HG02884 (cell line): ENCODE measurements around the gene PSMC6.
"Not testable (repeated sequence)": the region's sequence is repeated elsewhere in the genome, so short reads cannot be mapped to it uniquely, and the experiment has no call there.

ENCODE experiments used
- ATAC-seq: cut with Tn5 transposase; IDR thresholded peaks from one replicate; pipeline ENCODE4 v1.9.1; 2021; ENCODE audit warnings: mild to moderate bottlenecking, moderate library complexity; ENCODE audit not compliant: unreplicated experiment

Gene PSMC6

DNA sequence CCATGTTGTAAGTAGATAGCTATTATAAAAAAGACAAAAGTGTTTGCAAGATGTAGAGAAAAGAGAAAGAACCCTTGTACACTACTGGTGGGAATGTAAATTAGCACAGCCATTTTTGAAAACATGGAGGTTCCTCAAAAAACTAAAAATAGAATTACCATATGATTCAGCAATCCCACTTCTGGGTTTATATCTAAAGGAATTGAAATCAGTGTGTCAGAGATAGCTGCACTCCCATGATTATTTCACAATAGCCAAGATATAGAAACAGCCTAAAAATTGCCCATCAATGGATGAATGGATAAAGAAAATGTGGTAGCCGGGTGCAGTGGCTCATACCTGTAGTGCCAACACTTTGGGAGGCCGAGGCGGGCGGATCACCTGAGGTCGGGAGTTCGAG, 9.2 kb downstream of the PSMC6 start:
- ATAC-seq, result no peak

DNA sequence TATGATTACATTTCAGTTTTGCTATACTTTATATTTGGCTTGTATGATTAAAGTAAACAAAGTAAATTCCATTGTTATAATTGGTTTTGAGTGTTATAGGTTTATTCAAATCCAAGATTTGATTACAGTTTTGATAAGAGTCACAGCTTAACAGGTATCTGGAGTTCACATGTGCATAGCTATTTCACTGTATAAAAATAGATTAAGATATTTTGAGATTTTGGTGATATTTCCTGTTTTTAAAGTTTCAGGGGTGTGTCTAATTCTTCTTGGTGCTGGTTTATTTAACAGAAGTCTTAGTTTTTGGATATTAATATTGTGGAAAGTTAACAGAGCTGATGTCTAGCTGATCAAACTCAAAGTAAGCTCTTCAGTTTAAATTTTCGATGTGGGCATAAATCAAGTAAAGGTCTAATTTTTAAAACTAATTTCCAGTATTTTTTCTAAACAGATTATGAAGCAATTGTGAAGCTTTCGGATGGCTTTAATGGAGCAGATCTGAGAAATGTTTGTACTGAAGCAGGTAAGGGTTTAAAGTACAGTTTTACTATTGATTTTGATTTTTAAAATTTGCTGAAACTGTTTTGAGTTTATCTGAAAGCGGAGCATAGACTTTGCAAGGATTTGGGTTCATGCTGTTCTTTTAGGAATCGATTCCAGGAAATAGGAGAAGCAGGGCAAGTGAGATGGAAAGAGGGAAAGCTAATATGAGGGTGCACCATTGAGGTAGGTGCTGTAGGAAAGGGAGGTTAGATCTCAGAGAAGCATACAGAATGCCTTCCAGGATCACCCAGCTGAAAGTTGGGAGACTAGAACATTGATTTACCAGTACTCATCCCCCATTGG, 16.7 kb downstream of the PSMC6 start:
- ATAC-seq, result no peak

DNA sequence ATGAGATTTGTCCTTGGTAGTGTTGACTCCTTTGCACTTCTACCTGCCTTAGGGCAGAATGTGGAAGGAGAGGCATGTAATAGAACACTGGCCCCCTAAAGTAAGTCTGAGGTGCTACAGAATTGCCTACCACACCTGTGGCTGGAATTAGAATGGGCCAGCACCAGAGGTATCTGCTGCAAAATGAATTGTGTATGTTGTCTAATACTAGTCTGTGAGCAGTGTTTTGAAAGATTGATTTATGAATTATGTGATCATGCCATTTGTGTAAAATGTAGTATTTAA, 17.3 kb downstream of the PSMC6 start:
- ATAC-seq, result no peak

DNA sequence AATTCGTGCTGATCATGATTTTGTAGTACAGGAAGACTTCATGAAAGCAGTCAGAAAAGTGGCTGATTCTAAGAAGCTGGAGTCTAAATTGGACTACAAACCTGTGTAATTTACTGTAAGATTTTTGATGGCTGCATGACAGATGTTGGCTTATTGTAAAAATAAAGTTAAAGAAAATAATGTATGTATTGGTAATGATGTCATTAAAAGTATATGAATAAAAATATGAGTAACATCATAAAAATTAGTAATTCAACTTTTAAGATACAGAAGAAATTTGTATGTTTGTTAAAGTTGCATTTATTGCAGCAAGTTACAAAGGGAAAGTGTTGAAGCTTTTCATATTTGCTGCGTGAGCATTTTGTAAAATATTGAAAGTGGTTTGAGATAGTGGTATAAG, 20.5 kb downstream of the PSMC6 start:
- not testable (repeated sequence) for ATAC-seq

DNA sequence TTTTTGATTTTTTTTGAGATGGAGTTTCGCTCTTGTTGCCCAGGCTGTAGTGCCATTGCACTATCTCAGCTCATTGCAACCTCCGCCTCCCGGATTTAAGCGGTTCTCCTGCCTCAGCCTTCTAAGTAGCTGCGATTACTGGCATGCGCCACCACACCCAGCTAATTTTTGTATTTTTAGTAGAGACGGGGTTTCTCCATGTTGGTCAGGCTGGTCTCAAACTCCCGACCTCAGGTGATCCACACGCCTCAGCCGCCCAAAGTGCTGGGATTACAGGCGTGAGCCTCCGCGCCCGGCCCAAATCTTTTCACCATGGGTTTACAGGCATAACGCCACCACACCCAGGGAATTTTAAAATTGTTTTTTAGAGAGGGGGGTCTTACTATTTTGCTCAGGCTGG, 22.0 kb downstream of the PSMC6 start:
- ATAC-seq, result not testable (repeated sequence)

DNA sequence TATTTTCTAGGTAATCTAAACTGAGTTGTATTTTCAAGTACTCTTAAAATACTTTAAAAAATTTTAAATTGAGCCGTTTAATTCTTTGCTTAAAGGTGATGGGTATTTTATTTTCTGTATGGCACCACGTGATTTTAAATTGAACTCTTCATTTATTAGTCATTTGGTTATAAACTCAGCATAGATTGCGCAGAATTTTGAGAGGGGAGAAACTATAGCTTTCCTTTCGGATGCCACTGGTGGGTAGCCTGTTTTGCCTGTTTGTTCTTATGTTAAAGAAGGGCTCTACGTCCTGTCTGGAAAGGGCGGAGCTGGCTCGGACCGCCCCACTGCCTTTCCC, 22.6 kb downstream of the PSMC6 start:
- no peak for ATAC-seq

DNA sequence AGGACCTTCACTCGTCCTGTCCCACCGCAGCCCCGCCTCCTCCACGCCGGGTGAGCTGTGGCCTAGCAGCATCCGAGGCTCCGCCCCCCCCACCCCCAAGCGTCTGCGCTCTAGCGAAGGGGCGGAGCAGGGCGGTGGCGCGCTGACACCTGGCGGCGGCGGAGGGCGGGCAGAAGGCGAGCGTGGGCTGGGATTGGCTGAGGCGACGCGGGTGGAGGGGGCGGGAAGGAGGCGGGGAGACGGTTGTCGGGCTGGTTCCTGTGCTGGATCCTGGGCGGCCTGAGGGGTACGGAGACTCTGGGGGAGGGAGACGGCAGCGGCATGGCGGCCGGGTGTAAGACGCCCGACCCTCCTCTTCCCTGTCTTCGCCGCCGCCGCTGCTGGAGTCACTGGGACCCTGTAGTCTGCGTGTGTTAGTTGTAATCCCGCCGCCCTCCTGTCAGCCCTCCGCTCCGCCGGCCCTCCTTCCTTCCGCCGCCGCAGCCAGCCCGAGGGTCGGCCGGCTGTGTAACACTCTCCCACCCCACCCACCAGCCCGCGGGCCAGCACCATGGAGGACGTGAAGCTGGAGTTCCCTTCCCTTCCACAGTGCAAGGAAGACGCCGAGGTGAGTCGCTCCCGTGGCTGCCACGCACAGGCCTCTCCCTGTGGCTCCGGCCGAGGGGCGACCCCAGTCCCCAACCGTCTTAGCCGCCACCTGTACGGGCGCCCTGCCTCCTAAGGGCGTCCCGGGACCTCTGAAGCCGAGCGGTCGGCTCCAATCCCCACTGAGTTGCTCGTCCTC, 23.1 kb downstream of the PSMC6 start, which contains the start of gene STYX:
Gene STYX, plus strand, starts transcription at position 242 of the 784 bp plus-strand sequence. Its CDS starts 309 bp downstream, at position 551.
- ATAC-seq, result peak; percentile 86

DNA sequence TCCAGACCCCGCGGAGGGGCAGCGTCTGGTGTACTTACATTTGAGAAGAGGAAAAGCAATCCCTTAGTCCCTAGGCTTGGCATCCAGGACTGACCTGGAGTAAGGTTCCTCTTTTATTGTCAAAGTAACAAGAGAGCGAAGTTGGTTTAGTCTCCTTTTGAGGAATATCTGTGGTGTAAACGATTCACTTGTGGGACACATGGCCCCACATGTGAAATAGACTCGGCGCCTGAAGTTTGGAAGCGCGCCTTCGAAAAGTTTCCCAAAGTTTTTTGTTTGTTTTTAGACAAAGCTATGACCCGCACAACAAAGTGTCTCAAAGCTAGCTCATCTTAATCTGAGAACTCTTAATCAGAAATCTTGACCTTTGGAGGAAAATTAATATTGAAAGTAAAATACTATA, 23.7 kb downstream of the PSMC6 start:
- ATAC-seq, result no peak

DNA sequence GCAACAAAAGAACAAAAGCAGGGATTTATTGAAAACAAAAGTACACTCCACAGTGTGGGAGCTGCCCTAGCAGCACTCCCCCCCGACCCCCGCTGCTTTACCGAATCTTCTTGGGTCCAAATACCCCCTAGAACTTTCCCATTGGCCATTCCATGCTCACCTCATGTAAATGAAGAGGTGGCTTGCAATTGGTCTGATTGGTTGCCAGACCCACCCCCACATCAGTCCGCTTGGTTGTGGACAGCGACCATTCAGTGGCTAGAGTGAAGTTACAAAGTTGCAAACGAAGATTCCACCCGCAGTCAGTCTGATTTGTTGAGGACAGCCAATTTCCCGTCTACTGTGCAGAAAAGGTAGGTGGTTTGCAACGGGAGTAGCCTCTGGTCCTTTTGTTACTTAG, 26.8 kb downstream of the PSMC6 start:
- no peak for ATAC-seq

DNA sequence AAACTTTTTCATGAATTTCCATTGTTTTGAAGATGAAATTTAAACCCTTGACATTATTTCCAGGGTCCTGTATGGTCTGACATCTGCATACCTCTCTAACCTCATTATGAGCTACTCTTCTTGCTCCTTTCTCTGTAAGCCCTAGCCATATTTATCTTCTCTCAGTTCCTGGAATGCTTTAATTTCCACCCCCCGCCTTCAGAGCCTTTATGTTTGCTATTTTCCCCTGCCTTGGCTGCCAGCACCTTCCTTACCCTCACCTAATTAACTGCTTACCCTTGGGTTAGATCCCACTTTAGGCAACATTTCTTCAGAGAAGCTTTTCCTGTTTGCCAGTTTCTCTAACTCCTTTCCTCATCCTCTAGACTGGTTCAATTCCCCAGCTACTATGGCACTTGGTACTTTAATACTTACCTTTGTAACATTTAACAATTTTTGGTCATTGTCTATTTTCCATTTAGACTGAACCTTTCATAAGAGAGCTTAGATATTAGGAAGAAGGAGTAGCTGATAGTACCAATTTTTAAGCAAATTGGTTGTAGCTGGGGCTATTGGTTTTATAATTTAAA, 29.0 kb downstream of the PSMC6 start:
- ATAC-seq, result no peak

DNA sequence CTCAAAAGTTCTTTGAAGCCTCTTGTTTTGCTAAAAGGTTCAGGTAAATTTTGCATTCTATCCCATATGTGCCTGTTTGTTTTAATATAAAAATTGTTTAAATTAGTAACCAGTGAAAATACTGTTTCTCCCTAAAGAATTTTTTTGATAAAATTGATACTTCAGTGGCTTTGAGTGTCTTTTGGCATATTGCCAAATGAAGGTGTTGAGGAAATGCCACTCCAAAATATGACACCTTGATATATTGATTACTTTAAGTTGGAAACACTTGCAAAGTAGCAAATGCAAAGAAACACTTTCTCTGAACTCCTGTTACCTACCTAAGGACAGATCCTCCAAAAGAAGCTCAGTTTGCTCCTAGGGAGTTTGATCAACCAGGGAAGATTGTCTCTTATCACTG, 31.4 kb downstream of the PSMC6 start:
- no peak for ATAC-seq

DNA sequence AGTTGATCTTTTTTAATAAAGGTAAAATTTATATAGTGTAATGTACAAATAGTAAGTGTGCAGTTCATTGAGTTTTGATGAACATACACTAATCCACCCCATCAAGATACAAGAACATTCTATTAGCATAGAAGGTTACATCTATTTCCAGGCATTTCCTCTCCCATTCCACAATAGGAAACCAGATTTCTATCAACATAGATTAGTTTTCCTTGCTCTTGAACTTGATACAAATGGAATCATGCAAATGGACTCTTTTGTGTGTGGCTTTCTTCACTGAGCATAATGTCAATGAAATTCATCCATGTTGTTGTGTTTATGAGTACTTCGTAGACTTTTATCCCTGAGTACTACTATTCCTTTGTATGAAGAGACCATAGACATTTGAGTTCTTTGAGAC, 33.8 kb downstream of the PSMC6 start:
- no peak for ATAC-seq

DNA sequence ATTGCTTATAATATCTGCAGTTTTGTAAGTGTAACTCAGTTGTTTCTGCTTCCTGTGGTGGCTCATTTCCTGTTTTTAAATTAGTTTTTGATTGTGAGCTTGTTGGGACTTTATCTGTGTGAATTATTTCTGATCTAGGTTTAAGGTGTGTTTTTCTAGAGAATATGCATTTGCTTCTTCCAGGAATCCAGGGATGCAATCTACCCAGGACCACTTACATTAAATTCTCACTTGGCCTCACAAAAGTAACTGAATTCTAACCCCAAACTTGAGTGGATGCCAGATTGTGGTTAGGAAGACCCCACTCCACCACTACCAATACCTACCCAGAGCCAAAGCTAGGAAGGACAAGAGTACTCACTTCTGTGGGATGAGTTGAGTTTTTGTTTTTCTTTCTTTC, 34.9 kb downstream of the PSMC6 start:
- peak; percentile 17 for ATAC-seq

DNA sequence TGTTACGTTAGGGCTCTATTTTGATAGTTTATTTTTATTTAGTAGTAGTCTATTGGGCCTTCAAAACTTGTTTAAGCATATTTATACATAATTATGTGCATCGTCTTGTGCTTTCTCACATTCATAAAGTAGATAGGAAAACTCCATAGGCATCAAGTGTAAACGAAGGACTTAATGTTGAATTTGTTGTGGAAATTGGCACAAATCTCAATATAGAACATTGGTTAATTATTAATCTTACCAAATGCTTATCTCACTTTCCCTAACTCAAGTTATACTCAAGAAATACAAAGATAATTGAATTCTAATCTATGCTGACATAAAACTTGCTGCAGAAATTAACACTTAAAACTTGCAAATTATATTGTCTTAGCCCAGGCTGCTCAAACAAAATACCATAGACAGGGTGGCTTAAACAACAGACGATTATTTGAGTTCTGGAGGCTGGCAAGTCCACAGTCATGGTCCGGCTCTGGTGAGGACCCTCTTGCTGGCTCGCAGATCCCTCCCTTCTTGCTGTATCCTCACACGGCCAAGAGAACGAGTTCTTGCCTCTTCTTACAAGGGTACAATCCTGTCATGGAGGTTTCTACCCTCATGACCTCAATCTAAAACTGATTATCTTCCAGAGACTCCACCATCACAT, 41.8 kb downstream of the PSMC6 start:
- no peak for ATAC-seq

DNA sequence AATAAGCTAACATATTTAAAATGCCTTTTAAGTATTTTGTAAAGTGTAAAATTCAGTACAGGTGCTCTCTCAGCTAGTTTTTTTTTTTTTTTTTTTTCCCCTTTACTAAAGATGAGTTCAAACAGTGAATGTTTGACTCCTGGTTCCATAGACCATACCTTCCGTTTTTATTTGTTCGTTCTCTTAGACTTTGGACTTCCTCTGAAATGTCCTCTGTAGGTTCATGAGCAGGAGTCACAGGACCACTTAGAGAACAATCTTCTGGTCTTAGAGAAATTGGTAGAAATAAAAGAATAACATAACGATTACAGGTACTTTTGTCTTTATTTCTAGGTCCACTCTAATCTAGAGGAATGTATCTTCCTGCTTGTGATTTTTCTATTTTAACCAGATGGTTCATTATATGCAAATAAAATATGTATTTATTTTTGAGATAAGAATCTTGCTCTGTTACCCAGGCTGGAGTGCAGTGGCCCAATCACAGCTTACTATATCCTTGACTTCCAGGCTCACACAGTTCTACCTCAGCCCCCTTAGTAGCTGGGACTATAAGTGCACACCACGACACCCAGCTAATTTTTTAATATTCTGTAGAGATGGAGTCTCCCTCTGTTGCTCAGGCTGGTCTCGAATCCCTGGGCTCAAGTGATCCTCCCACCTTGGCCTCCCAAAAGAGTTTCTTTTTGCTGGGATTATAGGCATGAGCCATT, 48.8 kb downstream of the PSMC6 start:
- ATAC-seq, result no peak

DNA sequence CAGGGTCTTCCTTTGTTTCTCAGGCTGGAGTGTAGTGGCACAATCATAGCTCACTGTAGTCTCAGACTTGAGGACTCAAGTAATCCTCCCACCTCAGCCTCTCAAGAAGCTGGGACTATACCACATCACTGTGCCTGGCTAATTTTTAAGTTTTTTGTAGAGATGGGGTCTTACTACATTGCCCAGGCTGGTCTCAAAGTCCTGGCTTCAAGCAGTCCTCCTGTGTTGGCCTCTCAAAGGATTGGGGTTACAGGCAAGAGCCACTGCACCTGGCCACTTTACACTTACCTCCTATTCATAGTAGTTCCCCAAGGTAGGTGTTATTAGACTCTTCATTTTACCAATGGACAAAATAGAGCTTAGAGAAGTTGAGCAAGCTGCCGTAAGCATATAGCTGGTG, 52.1 kb downstream of the PSMC6 start:
- no peak for ATAC-seq

DNA sequence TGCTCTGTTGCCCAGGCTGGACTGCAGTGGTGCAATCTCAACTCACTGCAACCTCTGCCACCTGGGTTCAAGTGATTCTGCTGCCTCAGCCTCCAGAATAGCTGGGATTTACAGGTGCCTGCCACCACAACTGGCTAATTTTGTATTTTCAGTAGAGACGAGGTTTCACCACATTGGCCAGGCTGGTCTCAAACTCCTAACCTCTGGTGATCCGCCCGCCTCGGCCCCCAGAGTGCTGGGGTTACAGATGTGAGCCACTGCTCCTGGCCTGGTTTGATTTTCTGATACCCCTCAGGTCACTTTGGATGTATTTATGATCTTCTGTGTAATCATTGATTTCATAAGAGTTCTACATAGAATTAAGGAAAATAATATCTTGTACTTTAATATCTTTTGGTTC, 55.9 kb downstream of the PSMC6 start:
- ATAC-seq, result not testable (repeated sequence)

DNA sequence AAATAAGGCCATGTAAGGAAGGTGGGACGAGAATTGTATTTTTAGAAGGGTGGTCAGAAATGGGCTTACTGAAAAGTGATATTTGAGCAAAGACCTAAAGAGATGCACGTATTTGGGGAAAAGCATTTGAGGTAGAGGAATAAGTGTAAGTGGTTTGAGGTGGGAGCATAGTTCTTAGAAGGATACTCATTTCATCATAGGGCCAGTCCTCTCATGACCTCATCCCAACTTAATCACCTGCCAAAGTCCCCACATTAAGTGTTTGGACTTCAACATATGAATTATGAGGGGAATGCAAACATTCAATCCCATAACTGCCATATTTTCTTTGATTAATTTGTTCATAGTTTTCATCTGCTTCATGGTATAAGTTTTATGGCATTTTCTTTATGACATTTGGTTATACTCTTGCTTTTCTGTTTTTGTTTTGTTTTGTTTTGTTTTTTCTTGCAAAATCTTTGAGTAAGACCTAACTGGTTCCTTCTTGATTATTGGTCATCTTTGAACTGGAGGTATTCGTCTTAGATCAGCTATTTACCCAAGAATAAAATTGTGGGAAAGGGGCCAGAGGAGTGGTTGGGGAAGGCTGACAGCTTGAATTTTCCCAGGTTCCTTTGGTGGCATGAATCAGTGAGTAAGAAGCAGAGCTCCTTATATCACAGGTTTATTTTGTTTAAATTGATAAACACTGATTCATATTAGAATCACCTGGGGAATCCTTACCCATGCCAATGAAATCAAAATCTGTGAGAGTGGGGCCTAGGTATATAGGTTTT, 60.2 kb downstream of the PSMC6 start:
- ATAC-seq, result no peak

DNA sequence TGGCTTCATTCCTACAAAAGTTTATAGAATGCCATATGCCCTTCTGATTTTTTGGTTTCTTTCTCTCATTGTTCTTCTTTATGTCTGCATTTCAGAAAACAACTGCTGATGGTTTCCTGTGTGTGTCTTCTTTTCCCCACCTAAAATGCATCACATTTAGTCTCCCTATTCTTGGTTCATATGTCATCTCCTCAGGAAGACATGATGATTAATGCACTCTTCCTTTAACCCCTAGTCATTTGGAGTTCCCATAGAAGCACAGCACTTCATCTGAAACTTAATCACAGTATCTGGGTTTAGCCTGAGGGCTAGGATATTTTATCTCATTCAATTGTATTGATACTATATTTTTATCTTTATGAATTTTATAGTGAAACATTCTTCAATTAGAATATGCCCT, 62.9 kb downstream of the PSMC6 start:
- no peak for ATAC-seq

DNA sequence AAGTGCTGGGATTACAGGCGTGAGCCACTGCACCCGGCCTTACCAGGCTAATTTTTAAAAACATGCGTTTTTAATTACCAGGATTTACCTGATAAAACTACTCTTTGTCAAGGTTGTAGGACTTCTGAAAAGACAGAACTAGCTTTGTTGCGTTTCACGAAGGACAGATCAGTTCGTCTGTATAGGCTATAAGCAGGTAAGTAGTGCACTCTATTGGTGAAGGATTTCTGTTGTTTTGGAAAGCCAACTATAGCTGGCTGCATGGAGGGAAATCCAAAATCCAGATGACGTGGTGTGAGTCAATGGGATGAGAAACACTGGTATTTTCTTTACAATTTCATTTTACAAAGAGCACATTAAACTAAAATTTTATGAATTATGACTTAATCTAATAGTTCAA, 69.8 kb downstream of the PSMC6 start:
- no peak for ATAC-seq
